GM19328 (cell line): ENCODE measurements around the gene CST1.
"Not testable (repeated sequence)": the region's sequence is repeated elsewhere in the genome, so short reads cannot be mapped to it uniquely, and the experiment has no call there.

Source experiments
- ATAC-seq: cut with Tn5 transposase; IDR thresholded peaks from one replicate; pipeline ENCODE4 v1.9.1; 2021; ENCODE audit warnings: mild to moderate bottlenecking, moderate library complexity; ENCODE audit not compliant: unreplicated experiment

CST1 gene

DNA sequence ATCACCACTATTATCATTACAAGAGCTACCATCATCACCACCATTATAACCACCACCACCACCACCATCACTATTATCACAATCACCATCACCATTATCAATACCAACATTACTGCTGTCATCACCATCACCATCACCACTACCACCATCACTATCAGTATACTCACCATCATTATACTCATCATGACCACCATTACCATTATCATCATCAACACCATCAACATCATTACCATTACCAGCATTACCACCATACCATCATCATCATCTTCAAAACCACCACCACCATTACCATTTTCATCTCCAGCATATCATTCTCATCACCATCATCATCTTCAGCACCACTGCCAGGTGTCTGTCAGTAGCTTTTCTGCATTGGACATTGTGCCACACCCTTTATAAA lies 39.0 kb downstream of the CST1 start:
- not testable (repeated sequence) for ATAC-seq

DNA sequence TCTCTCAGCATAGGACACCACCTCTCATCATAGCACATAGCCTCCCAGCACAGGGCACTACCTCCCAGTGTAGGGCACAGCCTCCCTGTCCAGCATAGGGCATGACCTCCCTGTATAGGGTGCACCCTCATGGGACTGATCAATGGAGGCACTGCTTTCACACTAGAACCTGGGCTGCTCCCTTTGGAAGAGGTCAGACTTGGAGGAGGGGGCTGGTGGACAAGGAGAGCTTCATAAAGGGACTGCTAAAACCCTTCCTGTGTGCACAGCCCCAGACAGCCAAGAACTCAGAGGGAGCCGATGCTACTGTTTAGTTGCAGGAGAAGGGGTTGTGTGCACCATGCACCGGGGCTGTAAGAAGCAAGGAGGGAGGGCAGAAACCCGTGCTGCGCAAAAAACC lies 40.0 kb downstream of the CST1 start:
- ATAC-seq, result no peak

DNA sequence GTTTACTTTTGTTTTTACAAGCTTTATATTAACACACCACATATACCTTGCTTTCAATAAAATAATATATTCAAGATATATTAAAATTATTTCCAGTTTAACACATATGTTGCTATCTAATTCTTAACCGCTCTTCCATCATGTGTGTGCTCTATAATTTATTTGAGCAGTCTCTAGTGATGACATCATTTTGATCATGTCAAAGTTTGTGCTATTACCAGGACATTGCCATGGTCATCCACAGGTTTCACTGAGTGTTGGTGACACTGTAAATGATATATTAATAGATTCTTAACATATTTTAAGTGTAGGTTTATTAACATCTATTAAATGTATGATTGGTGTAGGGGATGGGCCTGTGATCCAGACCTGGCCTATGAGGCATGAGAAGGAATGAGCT lies 44.8 kb downstream of the CST1 start:
- ATAC-seq, result no peak

DNA sequence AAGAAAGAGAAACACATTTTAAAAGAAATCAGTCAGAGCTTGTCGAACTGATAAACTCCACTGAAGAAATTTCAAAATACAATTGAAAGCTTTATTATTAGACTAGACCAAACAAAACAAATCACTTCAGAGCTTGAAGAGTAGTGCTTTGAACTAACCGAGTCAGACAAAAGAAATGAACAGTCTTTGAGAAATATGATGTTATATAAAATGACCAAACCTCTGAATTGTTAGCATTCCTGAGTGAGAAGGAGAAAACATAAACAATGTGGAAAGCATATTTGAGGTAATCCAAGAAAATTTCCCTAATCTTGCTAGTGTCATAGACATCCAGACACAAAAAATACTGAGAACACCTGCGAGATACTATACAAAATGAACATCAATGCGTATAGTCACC lies 48.7 kb downstream of the CST1 start:
- no peak for ATAC-seq

DNA sequence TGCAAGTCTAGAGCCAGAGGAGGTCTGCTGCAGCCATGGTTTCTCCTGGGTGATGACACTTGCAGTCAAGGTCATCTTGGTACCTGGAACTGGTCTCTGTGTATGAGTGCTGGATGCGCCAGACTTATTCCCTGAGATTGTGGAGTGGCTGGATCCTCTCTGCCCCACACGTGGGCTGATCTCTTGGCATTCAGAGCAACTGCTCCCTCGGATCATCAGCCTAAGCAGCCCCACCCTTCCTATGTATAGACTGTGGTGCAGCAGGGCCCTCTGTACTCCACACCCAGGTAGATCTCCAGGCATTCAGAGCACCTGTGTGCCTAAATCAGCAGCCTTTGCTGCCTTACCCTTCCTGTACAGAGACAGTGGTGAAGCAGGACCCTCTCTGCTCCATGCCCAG lies 49.8 kb downstream of the CST1 start:
- no peak for ATAC-seq

DNA sequence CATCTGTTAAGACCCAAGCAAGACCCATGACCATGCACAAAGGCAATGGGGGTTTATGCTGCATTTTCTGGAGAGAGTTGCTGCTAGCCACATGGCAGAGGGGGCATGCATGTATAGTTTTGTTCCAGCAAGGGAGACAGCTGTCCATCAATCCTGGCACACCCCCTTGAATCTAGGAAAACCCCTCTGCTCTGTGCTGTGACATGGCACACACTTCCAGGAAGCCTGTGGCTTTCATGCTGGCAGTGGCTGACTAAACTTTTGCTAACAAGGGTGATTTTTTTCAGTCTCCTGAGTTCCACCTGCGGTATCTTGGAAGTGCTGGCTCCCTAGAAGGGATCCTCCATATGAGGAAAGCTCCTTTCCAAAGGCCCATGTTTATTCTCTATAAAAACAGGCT lies 52.8 kb downstream of the CST1 start:
- no peak for ATAC-seq
